ENCODE measurements around the gene EMSY. TPM values are rescaled to one million over a fixed set of nuclear protein-coding genes. Genes with fewer than 3 reads are reported as not detected.

EMSY gene
- total RNA-seq, 1 donor, result 25.6 TPM

GRCh38 chr11:76471382-76471781 is 26.6 kb downstream of the EMSY start:
- H3K27me3 ChIP-seq (ENCODE audit: insufficient read depth, low read length), result no peaks in the 10 kb centered on the region
- no peaks in the 10 kb centered on the region for H3K9me3 ChIP-seq (ENCODE audit: low read depth, low read length)
- no peak overlapping the region for H3K4me3 ChIP-seq (ENCODE audit: low read length)
- no peaks in the 10 kb centered on the region for H3K4me1 ChIP-seq (ENCODE audit: insufficient read depth, low read length)

GRCh38 chr11:76480241-76480640 is 35.4 kb downstream of the EMSY start:
- no peaks in the 10 kb centered on the region for H3K27me3 ChIP-seq (ENCODE audit: insufficient read depth, low read length)
- H3K4me3 ChIP-seq (ENCODE audit: low read length), result no peak overlapping the region
- no peaks in the 10 kb centered on the region for H3K4me1 ChIP-seq (ENCODE audit: insufficient read depth, low read length)
- no peaks in the 10 kb centered on the region for H3K9me3 ChIP-seq (ENCODE audit: low read depth, low read length)

- no peaks in the 10 kb centered on the region for H3K27me3 ChIP-seq (ENCODE audit: insufficient read depth, low read length)
- no peaks in the 10 kb centered on the region for H3K9me3 ChIP-seq (ENCODE audit: low read depth, low read length)
- H3K4me1 ChIP-seq (ENCODE audit: insufficient read depth, low read length), result no peaks in the 10 kb centered on the region
- no peak overlapping the region for H3K4me3 ChIP-seq (ENCODE audit: low read length)
Measured at GRCh38 chr11:76491644-76492043, 46.8 kb downstream of the EMSY start.

- Histone ChIP-seq H3K4me1 (ENCODE audit: insufficient read depth, low read length) (no peaks in the 10 kb centered on the region), H3K9me3 (ENCODE audit: low read depth, low read length) (no peaks in the 10 kb centered on the region), H3K4me3 (ENCODE audit: low read length) (no peak overlapping the region), H3K27me3 (ENCODE audit: insufficient read depth, low read length) (no peaks in the 10 kb centered on the region)
Measured at GRCh38 chr11:76493040-76493439, 48.2 kb downstream of the EMSY start.

- no peaks in the 10 kb centered on the region for H3K27me3 ChIP-seq (ENCODE audit: insufficient read depth, low read length)
- no peaks in the 10 kb centered on the region for H3K9me3 ChIP-seq (ENCODE audit: low read depth, low read length)
- H3K4me1 ChIP-seq (ENCODE audit: insufficient read depth, low read length), result no peaks in the 10 kb centered on the region
- H3K4me3 ChIP-seq (ENCODE audit: low read length), result no peak overlapping the region
Measured at GRCh38 chr11:76493626-76494539, 49.1 kb downstream of the EMSY start.

GRCh38 chr11:76495019-76495418 is 50.2 kb downstream of the EMSY start:
- Histone ChIP-seq H3K4me1 (ENCODE audit: insufficient read depth, low read length) (no peaks in the 10 kb centered on the region), H3K9me3 (ENCODE audit: low read depth, low read length) (no peaks in the 10 kb centered on the region), H3K27me3 (ENCODE audit: insufficient read depth, low read length) (no peaks in the 10 kb centered on the region), H3K4me3 (ENCODE audit: low read length) (no peak overlapping the region)

- Histone ChIP-seq H3K4me1 (ENCODE audit: insufficient read depth, low read length) (no peaks in the 10 kb centered on the region), H3K4me3 (ENCODE audit: low read length) (no peak overlapping the region), H3K9me3 (ENCODE audit: low read depth, low read length) (peaks cover under 1% of the 10 kb centered on the region), H3K27me3 (ENCODE audit: insufficient read depth, low read length) (no peaks in the 10 kb centered on the region)
Measured at GRCh38 chr11:76496174-76496573, 51.4 kb downstream of the EMSY start.

- Histone ChIP-seq H3K4me3 (ENCODE audit: low read length) (no peak overlapping the region), H3K4me1 (ENCODE audit: insufficient read depth, low read length) (no peaks in the 10 kb centered on the region), H3K27me3 (ENCODE audit: insufficient read depth, low read length) (no peaks in the 10 kb centered on the region), H3K9me3 (ENCODE audit: low read depth, low read length) (peaks cover 8% of the 10 kb centered on the region)
Measured at GRCh38 chr11:76501526-76502202, 56.8 kb downstream of the EMSY start.

GRCh38 chr11:76506833-76507232 is 62.0 kb downstream of the EMSY start:
- no peaks in the 10 kb centered on the region for H3K4me1 ChIP-seq (ENCODE audit: insufficient read depth, low read length)
- H3K4me3 ChIP-seq (ENCODE audit: low read length), result no peak overlapping the region
- H3K9me3 ChIP-seq (ENCODE audit: low read depth, low read length), result peaks cover 1% of the 10 kb centered on the region
- no peaks in the 10 kb centered on the region for H3K27me3 ChIP-seq (ENCODE audit: insufficient read depth, low read length)

- Histone ChIP-seq H3K4me1 (ENCODE audit: insufficient read depth, low read length) (no peaks in the 10 kb centered on the region), H3K27me3 (ENCODE audit: insufficient read depth, low read length) (no peaks in the 10 kb centered on the region), H3K4me3 (ENCODE audit: low read length) (no peak overlapping the region), H3K9me3 (ENCODE audit: low read depth, low read length) (no peaks in the 10 kb centered on the region)
Measured at GRCh38 chr11:76510060-76511047, 65.5 kb downstream of the EMSY start.

GRCh38 chr11:76512851-76513653 is 68.2 kb downstream of the EMSY start:
- Histone ChIP-seq H3K27me3 (ENCODE audit: insufficient read depth, low read length) (no peaks in the 10 kb centered on the region), H3K4me1 (ENCODE audit: insufficient read depth, low read length) (no peaks in the 10 kb centered on the region), H3K4me3 (ENCODE audit: low read length) (no peak overlapping the region), H3K9me3 (ENCODE audit: low read depth, low read length) (no peaks in the 10 kb centered on the region)

GRCh38 chr11:76513654-76514034 is 68.8 kb downstream of the EMSY start:
- H3K9me3 ChIP-seq (ENCODE audit: low read depth, low read length), result no peaks in the 10 kb centered on the region
- H3K27me3 ChIP-seq (ENCODE audit: insufficient read depth, low read length), result no peaks in the 10 kb centered on the region
- no peaks in the 10 kb centered on the region for H3K4me1 ChIP-seq (ENCODE audit: insufficient read depth, low read length)
- H3K4me3 ChIP-seq (ENCODE audit: low read length), result no peak overlapping the region

- H3K4me3 ChIP-seq (ENCODE audit: low read length), result no peak overlapping the region
- no peaks in the 10 kb centered on the region for H3K27me3 ChIP-seq (ENCODE audit: insufficient read depth, low read length)
- no peaks in the 10 kb centered on the region for H3K9me3 ChIP-seq (ENCODE audit: low read depth, low read length)
- H3K4me1 ChIP-seq (ENCODE audit: insufficient read depth, low read length), result no peaks in the 10 kb centered on the region
Measured at GRCh38 chr11:76515494-76515893, 70.7 kb downstream of the EMSY start.

- Histone ChIP-seq H3K4me1 (ENCODE audit: insufficient read depth, low read length) (no peaks in the 10 kb centered on the region), H3K27me3 (ENCODE audit: insufficient read depth, low read length) (no peaks in the 10 kb centered on the region), H3K9me3 (ENCODE audit: low read depth, low read length) (no peaks in the 10 kb centered on the region), H3K4me3 (ENCODE audit: low read length) (no peak overlapping the region)
Measured at GRCh38 chr11:76523147-76523546, 78.3 kb downstream of the EMSY start.

All from mononuclear cell (primary cell).